HepG2 (cell line): Measurements from ENCODE around the gene ACAP2. TPM values are rescaled to one million over a fixed set of nuclear protein-coding genes. Genes with fewer than 3 reads are reported as not detected.
"Not testable (repeated sequence)": the region's sequence is repeated elsewhere in the genome, so short reads cannot be mapped to it uniquely, and the experiment has no call there.

Experiments
- ATAC-seq: fragments of 200-7000 bp; cut with Tn5 transposase; 3 replicates; pipeline ENCODE4 v1.9.1; 2020; ENCODE audit warnings: mild to moderate bottlenecking, moderate library complexity
- BruUV-seq: library from RNA; stranded (reverse); fragments of 400-500 nt; replicated peaks from 2 replicates; lab custom pipeline; 2021; lab: Mats Ljungman, UMichigan
- CTCF ChIA-PET: fragments of 300-600 bp; formaldehyde crosslinking; extraction: SDS; loops from one replicate; lab custom pipeline; 2021; ENCODE audit warnings: low total read pairs, inconsistent platforms, low intra/inter-chr PET ratio; lab: Yijun Ruan, JAX
- POLR2A ChIA-PET: fragments of 350-600 bp; sonication (Branson Sonifier 250); formaldehyde crosslinking; loops from one replicate; lab custom pipeline; 2020; ENCODE audit warnings: antibody characterized with exemption, inconsistent platforms; lab: Yijun Ruan, JAX
- DNase-seq: peaks from one replicate; pipeline ENCODE4 v3.0.0-alpha.2; 2015; ENCODE audit warnings: low spot score
- FAIRE-seq: peaks from 3 replicates; lab custom pipeline; 2011; peaks lifted over from hg19 to GRCh38; lab: Jason Lieb, UNC
- H2AFZ ChIP-seq: one replicate; pipeline ENCODE4 v1.6.1; 2011; ENCODE audit warnings: low read length, inconsistent platforms
- H3K27ac ChIP-seq: fragments of 300-600 bp; 3 replicates; pipeline ENCODE4 v1.8.0; 2011; ENCODE audit warnings: mixed run types, mild to moderate bottlenecking, mixed read lengths, low read length, inconsistent platforms; ENCODE audit not compliant: insufficient read depth; ENCODE audit errors: extremely low read length
- H3K27me3 ChIP-seq, 2 experiments: fragments of 200-600 bp in 1 of 2; 2 replicates in 1 of 2; 3 replicates in 1 of 2; pipeline versions ENCODE4 v1.6.0 to v1.8.0; 2011; ENCODE audit warnings: low read length in 2 of 2, mild to moderate bottlenecking in 2 of 2, moderate library complexity in 2 of 2, inconsistent platforms in 1 of 2; ENCODE audit not compliant: insufficient read depth in 2 of 2, control insufficient read depth in 1 of 2
- H3K36me3 ChIP-seq, 2 experiments: fragments of 200-600 bp in 1 of 2; replicated peaks in 1 of 2; 2 replicates in 1 of 2; 3 replicates in 1 of 2; pipeline versions ENCODE4 v1.5.1 to v1.8.0; 2011; ENCODE audit warnings: low read length in 2 of 2, inconsistent platforms in 1 of 2; ENCODE audit not compliant: insufficient read depth in 2 of 2, control insufficient read depth in 1 of 2
- H3K4me1 ChIP-seq: 2 replicates; pipeline ENCODE4 v1.5.1; 2012; ENCODE audit warnings: low read length, inconsistent platforms; ENCODE audit not compliant: insufficient read depth
- H3K4me2 ChIP-seq: 2 replicates; pipeline ENCODE4 v1.6.0; 2011; ENCODE audit warnings: low read depth, low read length, inconsistent platforms
- H3K4me3 ChIP-seq, 3 experiments: fragments of 200-600 bp in 1 of 3; sonication (generic), shearing (Covaris generic) in 1 of 3; replicated peaks in 1 of 3; 2 replicates each; pipeline ENCODE4 v1.5.1; 2011 to 2016; ENCODE audit warnings: low read length in 3 of 3, inconsistent platforms in 2 of 3, low read depth in 2 of 3, mild to moderate bottlenecking in 2 of 3, control low read depth in 1 of 3, mixed read lengths in 1 of 3; ENCODE audit not compliant: insufficient read depth in 1 of 3
- H3K79me2 ChIP-seq: one replicate; pipeline ENCODE4 v1.6.1; 2011; ENCODE audit warnings: low read length, inconsistent platforms; ENCODE audit not compliant: insufficient read depth
- H3K9ac ChIP-seq: 2 replicates; pipeline ENCODE4 v1.6.0; 2011; ENCODE audit warnings: mild to moderate bottlenecking, low read depth, low read length, inconsistent platforms; ENCODE audit not compliant: insufficient read depth
- H3K9me3 ChIP-seq: 2 replicates; pipeline ENCODE4 v1.5.1; 2012; ENCODE audit warnings: mild to moderate bottlenecking, low read length
- H4K20me1 ChIP-seq: 2 replicates; pipeline ENCODE4 v1.6.0; 2011; ENCODE audit warnings: inconsistent platforms, mild to moderate bottlenecking, low read length, moderate library complexity; ENCODE audit not compliant: insufficient read depth
- GLMP ChIP-seq: sonication (generic); formaldehyde crosslinking; IDR thresholded peaks from 2 replicates; pipeline ENCODE4 v1.9.0; 2021; ENCODE audit warnings: missing genetic modification reagents, mild to moderate bottlenecking, borderline replicate concordance
- MAFF ChIP-seq: IDR thresholded peaks from 2 replicates; pipeline ENCODE4 v1.6.1; 2011; ENCODE audit warnings: low read depth, low read length, improper control_type of control experiment
- MAFK ChIP-seq, 2 experiments: IDR thresholded peaks in 1 of 2; conservative IDR thresholded peaks in 1 of 2; 2 replicates each; pipeline ENCODE4 v1.6.1; 2011; ENCODE audit warnings: improper control_type of control experiment in 2 of 2, low read length in 2 of 2
- STAT6 ChIP-seq: sonication (generic); formaldehyde crosslinking; IDR thresholded peaks from 2 replicates; pipeline ENCODE4 v1.4.0; 2020; ENCODE audit warnings: missing genetic modification reagents, mild to moderate bottlenecking, borderline replicate concordance
- TCF7L2 ChIP-seq: IDR thresholded peaks from 2 replicates; pipeline ENCODE4 v1.6.1; 2011; ENCODE audit warnings: mild to moderate bottlenecking, low read depth, low read length, moderate library complexity
- ZFP36 ChIP-seq: fragments of 150-350 bp; IDR thresholded peaks from 2 replicates; pipeline ENCODE4 v1.6.1; 2018; ENCODE audit warnings: borderline replicate concordance, low read length, low read depth; ENCODE audit not compliant: partially characterized antibody
- ZXDC ChIP-seq: sonication (generic); formaldehyde crosslinking; IDR thresholded peaks from 2 replicates; pipeline ENCODE4 v1.5.0; 2020; ENCODE audit warnings: mild to moderate bottlenecking, missing genetic modification reagents
- WGBS: methylation state at CpG from one replicate; pipeline ENCODE4 v1.1.6; 2017; ENCODE audit warnings: low lambda C conversion rate; 5-methylcytosine and 5-hydroxymethylcytosine counted together
- in situ Hi-C: cut with HindIII; loops from 2 replicates; pipeline ENCODE4 v1.10.0; 2017; ENCODE audit warnings: low pct_unique_long_range_greater_than_20kb; ENCODE audit not compliant: extremely low pct_ligation_motif_present
- intact Hi-C: fragments of 100-400 bp; cut with micrococcal nuclease; formaldehyde crosslinking; loops from one replicate; pipeline ENCODE4 v1.10.0; 2022; ENCODE audit not compliant: unreplicated experiment
- polyA plus RNA-seq, 8 experiments: library from polyadenylated mRNA; depleted of rRNA in 3 of 8; stranded (reverse) in 7 of 8; unstranded in 1 of 8; fragments of >200 nt; fragmentation: Illumina TruSeq in 4 of 8; extraction: Trizol in 4 of 8; gene quantifications; 2 replicates each; pipeline versions ENCODE4 v1.2.1 to v1.2.3, GENCODE V29; 2011 to 2016; ENCODE audit warnings: low read depth in 4 of 8, missing spikeins in 1 of 8, mixed read lengths in 1 of 8; ENCODE audit not compliant: insufficient read depth in 1 of 8
- total RNA-seq, 5 experiments: library from RNA; depleted of rRNA; stranded (reverse); fragments of >200 nt; fragmentation: Illumina TruSeq; extraction: Trizol; gene quantifications; 2 replicates each; pipeline ENCODE4 v1.2.3, GENCODE V29; 2016; ENCODE audit warnings: low read depth in 1 of 5

ACAP2 gene
- total and polyA plus RNA-seq, 2 of the 13 experiments (the other 11 are each of a cell fraction or from before 2014, with no cell fraction given): 7.3 to 23.9 TPM

GRCh38 chr3:195475614-195476013 lies 32.8 kb upstream of the ACAP2 start:
- no peaks in the 10 kb centered on the region for H3K36me3 ChIP-seq
- ChIA-PET POLR2A (no interaction called here), CTCF (no interaction called here)
- H3K4me3 ChIP-seq: no peak overlapping the region
- BruUV-seq: no TSS peak
- WGBS: 22% methylated on average over 3 of the region's 3 CpGs
- H3K9me3 ChIP-seq: no peaks in the 10 kb centered on the region
- H3K27ac ChIP-seq: no peak overlapping the region
- in situ Hi-C loops: no loop called here
- 0 out of 2 replicates have a peak, but pooled peaks cover 5% of the 10 kb centered on the region for H3K4me1 ChIP-seq
- ATAC-seq (no peak), DNase-seq (no peak), FAIRE-seq (no peak)
- no peak overlapping the region for H2AFZ ChIP-seq
- no peak overlapping the region for H3K4me2 ChIP-seq
- H3K27me3 ChIP-seq: peaks cover 2 to 6% of the 10 kb centered on the region in 2 experiments; a peak in 2 of 5 replicates
- H4K20me1 ChIP-seq: no peaks in the 10 kb centered on the region
- H3K9ac ChIP-seq: no peak overlapping the region
- H3K79me2 ChIP-seq: no peaks in the 10 kb centered on the region
- no peak for TF ChIP-seq STAT6 (CRISPR knock-in tag)
- TF ChIP-seq MAFF: no peak
- peak; percentile 26 to 64; a peak in 3 of 4 replicates for TF ChIP-seq MAFK (conservative IDR thresholded peaks at IDR 0.05 in 1 of 2, IDR thresholded peaks at IDR 0.05 in 1 of 2; ENCODE audit: low read length in 2 of 2)
- TF ChIP-seq TCF7L2: no peak
- TF ChIP-seq ZXDC (CRISPR knock-in tag): no peak
- TF ChIP-seq ZFP36: no peak
- no peak for TF ChIP-seq GLMP
- intact Hi-C loops: no loop called here

- H3K36me3 ChIP-seq, DNase-seq, POLR2A ChIA-PET, H3K79me2 ChIP-seq, in situ Hi-C loops, H3K27ac ChIP-seq, BruUV-seq, H3K4me3 ChIP-seq, ATAC-seq, intact Hi-C loops, CTCF ChIA-PET, H3K9me3 ChIP-seq, H2AFZ ChIP-seq, FAIRE-seq, H3K9ac ChIP-seq, H3K4me1 ChIP-seq, H4K20me1 ChIP-seq, H3K4me2 ChIP-seq, H3K27me3 ChIP-seq: not testable (repeated sequence)
- WGBS: 34% methylated on average over 8 of the region's 8 CpGs
Observed at GRCh38 chr3:195475116-195475515, 32.3 kb upstream of the ACAP2 start.
